Activated T-cell treated with anti-CD3 and anti-CD28 coated beads, Interleukin-2, amount 50 U/mL, for 72 hours (primary cell): ENCODE measurements around the gene SIPA1L2. TPM values are rescaled to one million over a fixed set of nuclear protein-coding genes. Genes with fewer than 3 reads are reported as not detected.

Source experiments
- ATAC-seq, 2 donors: fragments of 150-1000 bp; cut with Tn5 transposase; replicated peaks in 1 of 2; 2 replicates each; pipeline ENCODE4 v1.10.0; 2021; ENCODE audit warnings: moderate library complexity in 2 of 2, mild to moderate bottlenecking in 1 of 2
- DNase-seq, 2 donors: peaks; one replicate each; pipeline ENCODE4 v3.0.0; 2021 to 2022; ENCODE audit warnings: mixed read lengths in 1 of 2
- H3K27ac Mint-ChIP-seq: one replicate; pipeline ENCODE4 v1.8.0; 2022; ENCODE audit warnings: mild to moderate bottlenecking, moderate library complexity, mixed read lengths
- H3K27me3 Mint-ChIP-seq: one replicate; pipeline ENCODE4 v1.8.0; 2022; ENCODE audit warnings: low read depth, mixed read lengths
- H3K36me3 Mint-ChIP-seq, 2 donors: one replicate each; pipeline ENCODE4 v1.8.0; 2022; ENCODE audit warnings: mixed read lengths in 2 of 2, mild to moderate bottlenecking in 1 of 2; ENCODE audit not compliant: insufficient read depth in 2 of 2
- H3K4me1 Mint-ChIP-seq: one replicate; pipeline ENCODE4 v1.8.0; 2022; ENCODE audit warnings: low read depth, mixed read lengths
- H3K4me3 Mint-ChIP-seq, 2 donors: one replicate each; pipeline ENCODE4 v1.8.0; 2022; ENCODE audit warnings: mild to moderate bottlenecking in 2 of 2, mixed read lengths in 2 of 2, moderate library complexity in 2 of 2
- H3K9me3 Mint-ChIP-seq, 2 donors: one replicate each; pipeline ENCODE4 v1.8.0; 2022; ENCODE audit warnings: mixed read lengths in 2 of 2
- total RNA-seq, 2 donors: library from RNA; stranded (reverse); gene quantifications; one replicate each; pipeline ENCODE4 v1.2.3, GENCODE V29; 2022

The SIPA1L2 gene, protein sequence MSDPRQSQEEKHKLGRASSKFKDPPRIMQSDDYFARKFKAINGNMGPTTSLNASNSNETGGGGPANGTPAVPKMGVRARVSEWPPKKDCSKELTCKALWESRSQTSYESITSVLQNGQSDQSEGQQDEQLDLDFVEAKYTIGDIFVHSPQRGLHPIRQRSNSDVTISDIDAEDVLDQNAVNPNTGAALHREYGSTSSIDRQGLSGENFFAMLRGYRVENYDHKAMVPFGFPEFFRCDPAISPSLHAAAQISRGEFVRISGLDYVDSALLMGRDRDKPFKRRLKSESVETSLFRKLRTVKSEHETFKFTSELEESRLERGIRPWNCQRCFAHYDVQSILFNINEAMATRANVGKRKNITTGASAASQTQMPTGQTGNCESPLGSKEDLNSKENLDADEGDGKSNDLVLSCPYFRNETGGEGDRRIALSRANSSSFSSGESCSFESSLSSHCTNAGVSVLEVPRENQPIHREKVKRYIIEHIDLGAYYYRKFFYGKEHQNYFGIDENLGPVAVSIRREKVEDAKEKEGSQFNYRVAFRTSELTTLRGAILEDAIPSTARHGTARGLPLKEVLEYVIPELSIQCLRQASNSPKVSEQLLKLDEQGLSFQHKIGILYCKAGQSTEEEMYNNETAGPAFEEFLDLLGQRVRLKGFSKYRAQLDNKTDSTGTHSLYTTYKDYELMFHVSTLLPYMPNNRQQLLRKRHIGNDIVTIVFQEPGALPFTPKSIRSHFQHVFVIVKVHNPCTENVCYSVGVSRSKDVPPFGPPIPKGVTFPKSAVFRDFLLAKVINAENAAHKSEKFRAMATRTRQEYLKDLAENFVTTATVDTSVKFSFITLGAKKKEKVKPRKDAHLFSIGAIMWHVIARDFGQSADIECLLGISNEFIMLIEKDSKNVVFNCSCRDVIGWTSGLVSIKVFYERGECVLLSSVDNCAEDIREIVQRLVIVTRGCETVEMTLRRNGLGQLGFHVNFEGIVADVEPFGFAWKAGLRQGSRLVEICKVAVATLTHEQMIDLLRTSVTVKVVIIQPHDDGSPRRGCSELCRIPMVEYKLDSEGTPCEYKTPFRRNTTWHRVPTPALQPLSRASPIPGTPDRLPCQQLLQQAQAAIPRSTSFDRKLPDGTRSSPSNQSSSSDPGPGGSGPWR (N-terminal part only)
- 1 to 10 TPM; 3.3 to 5.9 TPM for total RNA-seq

GRCh38 chr1:232630047-232630893 is at the start of gene SIPA1L2:
Gene SIPA1L2 (minus strand): TSS chr1:232630133. CDS start chr1:232515339, 114,794 bp downstream.
- DNase-seq (peak; percentile 91 to 94), ATAC-seq (peak; percentile 95 to 96)
- Mint-ChIP-seq H3K4me1 (peaks cover 32% of the 10 kb centered on the region), H3K36me3 (peaks cover 0 to 3% of the 10 kb centered on the region in 2 donors), H3K9me3 (no peaks in the 10 kb centered on the region), H3K27ac (peak within 1 kb of the TSS; percentile 93), H3K27me3 (peaks cover 32% of the 10 kb centered on the region), H3K4me3 (peak within 1 kb of the TSS; percentile 90 to 98)

DNA sequence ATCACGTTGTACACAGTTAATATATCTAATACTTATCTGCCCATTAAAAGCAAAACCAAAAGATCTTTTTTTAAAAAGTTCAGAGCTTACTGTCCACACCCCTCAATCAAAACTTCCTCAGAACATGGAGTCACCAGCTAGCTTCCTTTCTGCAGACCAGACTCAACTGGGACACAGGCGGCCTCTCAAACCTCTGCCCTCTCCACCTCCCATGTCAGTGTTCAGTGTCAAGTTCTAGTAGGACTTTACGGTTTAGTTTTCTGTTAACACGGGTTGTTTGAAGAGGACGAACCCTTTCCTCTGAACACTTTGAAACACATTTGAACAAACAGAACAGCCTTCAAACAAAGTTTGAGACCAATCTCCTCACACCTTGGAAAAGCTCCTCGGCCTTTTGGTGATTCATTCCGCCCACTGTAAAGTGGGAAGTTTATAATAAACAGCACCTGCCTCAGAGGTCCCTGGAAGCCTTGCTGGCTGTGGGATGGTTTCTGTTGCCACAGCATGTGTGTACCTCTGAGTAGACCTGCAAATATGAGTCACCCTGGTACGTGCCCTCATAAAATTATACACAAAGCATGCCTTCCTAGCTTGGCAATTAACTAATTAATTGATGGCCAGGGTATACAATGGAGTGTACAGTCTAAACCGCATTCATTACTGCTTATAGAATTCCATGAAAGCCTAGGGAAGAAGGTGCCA is 48.4 kb upstream of the SIPA1L2 start:
- Mint-ChIP-seq H3K36me3 (no peaks in the 10 kb centered on the region), H3K27me3 (peaks cover 18% of the 10 kb centered on the region), H3K27ac (no peak overlapping the region), H3K4me1 (peaks cover 6% of the 10 kb centered on the region), H3K9me3 (no peaks in the 10 kb centered on the region), H3K4me3 (no peak overlapping the region)
- ATAC-seq (no peak), DNase-seq (no peak)

DNA sequence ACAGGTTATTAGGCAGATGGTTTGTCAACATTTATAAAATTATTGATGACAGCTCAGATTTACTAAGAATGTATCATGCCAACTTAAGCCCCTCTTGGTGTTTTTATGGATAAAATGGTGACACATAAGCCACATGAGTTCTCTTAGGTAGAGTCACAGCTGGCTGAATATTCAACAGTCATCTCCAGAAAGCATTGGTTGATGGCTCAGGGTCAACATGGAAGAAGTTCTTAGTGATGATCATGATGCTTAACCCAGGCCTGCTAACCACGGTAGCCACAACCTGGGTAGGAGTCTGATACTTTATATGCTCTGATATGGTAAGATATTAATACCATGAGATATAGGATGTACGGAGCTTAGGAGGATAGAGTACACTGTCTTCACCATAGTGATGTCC is 46.4 kb upstream of the SIPA1L2 start:
- DNase-seq (no peak), ATAC-seq (peak; percentile 31 to 60)
- H3K4me3 Mint-ChIP-seq: no peak overlapping the region
- H3K27ac Mint-ChIP-seq: no peak overlapping the region
- H3K36me3 Mint-ChIP-seq: no peaks in the 10 kb centered on the region
- H3K27me3 Mint-ChIP-seq: peaks cover 20% of the 10 kb centered on the region
- H3K4me1 Mint-ChIP-seq: peaks cover 6% of the 10 kb centered on the region
- H3K9me3 Mint-ChIP-seq: no peaks in the 10 kb centered on the region

DNA sequence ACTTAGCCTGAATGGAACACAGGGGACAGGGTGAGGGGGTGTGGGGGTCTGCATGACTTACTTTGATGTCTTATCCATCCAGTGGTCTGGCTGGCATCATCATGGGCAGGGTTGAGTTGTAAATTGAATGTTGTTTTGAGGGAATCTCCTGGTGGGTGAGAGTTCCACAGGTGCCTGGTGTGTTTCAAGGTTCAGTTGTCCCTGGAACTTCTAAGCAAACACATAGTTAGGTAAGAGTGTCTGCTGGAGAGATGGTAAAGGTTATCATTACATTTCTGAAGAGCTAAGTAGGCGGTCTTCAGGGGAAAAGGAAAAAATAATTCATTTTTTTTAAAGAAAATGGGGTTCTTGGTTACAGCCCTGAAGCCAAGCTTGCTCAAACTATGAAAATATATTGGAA is 46.0 kb upstream of the SIPA1L2 start:
- peaks cover 20% of the 10 kb centered on the region for H3K27me3 Mint-ChIP-seq
- H3K27ac Mint-ChIP-seq: no peak overlapping the region
- H3K4me1 Mint-ChIP-seq: peaks cover 6% of the 10 kb centered on the region
- H3K9me3 Mint-ChIP-seq: no peaks in the 10 kb centered on the region
- no peaks in the 10 kb centered on the region for H3K36me3 Mint-ChIP-seq
- DNase-seq: no peak
- H3K4me3 Mint-ChIP-seq: no peak overlapping the region
- ATAC-seq: no peak

DNA sequence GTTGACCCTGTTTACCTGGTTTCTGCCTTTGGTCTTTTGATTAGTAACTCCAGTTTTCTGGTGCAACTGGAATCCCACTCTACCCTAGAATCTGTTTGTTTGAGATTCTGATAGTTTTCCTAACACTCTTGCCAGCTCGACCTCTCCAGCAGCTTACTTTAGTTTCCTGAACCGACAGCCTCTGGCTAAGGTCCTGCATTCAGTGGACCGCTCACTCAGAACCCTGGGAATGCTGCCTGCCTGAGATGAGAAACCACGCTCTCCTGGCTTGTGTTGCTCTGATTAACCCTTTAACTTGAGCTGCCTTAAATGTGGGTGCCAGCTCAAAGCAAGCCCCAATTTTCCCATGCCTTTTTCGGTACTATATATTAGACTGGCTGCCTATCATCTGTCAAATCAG is 45.3 kb upstream of the SIPA1L2 start:
- Mint-ChIP-seq H3K4me3 (no peak overlapping the region), H3K36me3 (no peaks in the 10 kb centered on the region), H3K27me3 (peaks cover 26% of the 10 kb centered on the region), H3K9me3 (no peaks in the 10 kb centered on the region), H3K27ac (no peak overlapping the region), H3K4me1 (peaks cover 6% of the 10 kb centered on the region)
- DNase-seq (no peak), ATAC-seq (no peak)

- Mint-ChIP-seq H3K27me3 (peaks cover 32% of the 10 kb centered on the region), H3K9me3 (no peaks in the 10 kb centered on the region), H3K27ac (no peak overlapping the region), H3K4me3 (no peak overlapping the region), H3K4me1 (peaks cover 3% of the 10 kb centered on the region), H3K36me3 (no peaks in the 10 kb centered on the region)
- no peak for ATAC-seq
- DNase-seq: no peak
Measured at GRCh38 chr1:232673256-232673655, 43.3 kb upstream of the SIPA1L2 start.

DNA sequence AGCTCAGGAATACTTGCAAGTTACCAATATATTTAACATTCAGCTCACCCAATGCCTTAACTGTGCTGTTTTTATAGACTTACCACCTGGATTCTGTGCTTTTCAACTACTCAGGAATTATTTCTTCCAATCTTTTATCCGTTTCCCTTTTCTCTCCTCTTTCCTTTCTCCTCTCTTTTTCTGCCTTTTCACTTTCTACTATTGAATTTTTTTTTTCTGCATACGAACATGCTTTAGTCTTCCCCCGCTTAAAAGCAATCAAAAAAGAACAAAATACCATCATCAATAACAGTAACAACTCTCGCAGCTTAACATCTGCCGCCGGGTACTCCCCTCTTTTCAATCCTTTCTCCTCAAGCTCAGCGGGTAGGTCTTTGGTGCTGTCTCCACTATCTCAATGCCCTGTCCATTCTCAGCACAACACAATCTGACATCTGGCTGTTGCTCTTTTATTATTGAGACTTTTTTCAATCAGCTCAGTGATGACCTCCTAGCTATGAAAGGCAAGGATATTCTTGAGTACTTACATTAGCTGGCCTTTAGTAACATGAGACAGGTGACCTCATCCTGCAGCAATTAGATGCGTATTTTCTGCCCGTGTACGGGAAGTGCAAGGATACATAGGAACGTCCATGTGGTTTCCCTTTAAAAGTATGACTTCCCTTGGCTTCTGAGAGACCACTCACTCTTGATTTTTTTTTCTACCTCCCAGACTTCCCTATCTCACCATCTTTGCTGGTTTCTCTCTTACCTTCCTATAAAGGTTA is 40.2 kb upstream of the SIPA1L2 start:
- Mint-ChIP-seq H3K27me3 (peaks cover 25% of the 10 kb centered on the region), H3K27ac (no peak overlapping the region), H3K4me1 (no peaks in the 10 kb centered on the region), H3K9me3 (no peaks in the 10 kb centered on the region), H3K36me3 (no peaks in the 10 kb centered on the region), H3K4me3 (no peak overlapping the region)
- no peak for ATAC-seq
- no peak for DNase-seq

- Mint-ChIP-seq H3K4me1 (no peaks in the 10 kb centered on the region), H3K9me3 (no peaks in the 10 kb centered on the region), H3K27me3 (peaks cover 13% of the 10 kb centered on the region), H3K27ac (no peak overlapping the region), H3K36me3 (no peaks in the 10 kb centered on the region), H3K4me3 (no peak overlapping the region)
- ATAC-seq (no peak), DNase-seq (no peak)
Measured at GRCh38 chr1:232667778-232668165, 37.8 kb upstream of the SIPA1L2 start.

GRCh38 chr1:232667094-232667777 is 37.3 kb upstream of the SIPA1L2 start:
- Mint-ChIP-seq H3K4me1 (no peaks in the 10 kb centered on the region), H3K36me3 (no peaks in the 10 kb centered on the region), H3K4me3 (no peak overlapping the region), H3K27me3 (peaks cover 13% of the 10 kb centered on the region), H3K9me3 (no peaks in the 10 kb centered on the region), H3K27ac (no peak overlapping the region)
- ATAC-seq (no peak), DNase-seq (no peak)

DNA sequence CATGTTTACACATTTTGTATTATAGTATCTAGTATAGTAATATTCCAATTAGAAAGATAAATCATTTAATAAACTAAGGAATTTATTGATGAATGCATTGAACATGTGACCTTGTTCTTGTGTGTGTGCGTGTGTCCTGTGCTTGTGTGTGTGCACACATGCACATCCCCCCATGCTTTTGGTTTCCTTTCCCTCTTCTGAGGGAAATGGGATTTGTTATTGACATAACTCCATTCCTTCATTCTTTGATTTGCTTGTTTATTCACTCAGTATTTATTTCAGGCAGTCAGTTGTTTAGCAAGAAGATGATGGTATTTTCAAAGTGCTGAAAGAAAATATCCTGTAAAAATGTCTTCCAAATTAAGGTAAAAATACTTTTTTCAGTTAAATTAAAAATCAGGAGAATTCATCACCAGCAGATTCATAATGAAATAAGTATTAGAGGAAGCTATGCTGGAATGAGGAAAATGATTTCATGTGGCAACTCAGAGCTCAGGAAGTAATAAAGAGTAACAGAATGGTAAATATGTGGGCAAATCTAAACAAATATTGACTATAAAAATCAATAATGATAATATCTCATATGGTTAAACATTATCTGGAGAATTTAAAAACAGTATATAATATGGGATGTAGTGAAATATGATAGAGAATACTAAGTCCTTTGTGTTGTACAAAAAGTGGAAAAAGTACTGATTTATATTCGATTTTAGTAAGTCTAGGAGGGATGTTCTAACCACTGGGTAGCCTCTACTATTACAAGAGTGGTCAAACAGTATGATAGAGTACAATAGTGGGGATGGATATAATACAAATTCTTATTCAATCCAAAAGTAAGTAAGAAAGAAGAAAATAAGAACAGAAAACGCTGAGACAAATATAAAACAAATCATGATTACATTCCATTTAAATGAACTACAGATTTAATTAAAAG is 35.2 kb upstream of the SIPA1L2 start:
- Mint-ChIP-seq H3K36me3 (no peaks in the 10 kb centered on the region), H3K27me3 (peaks cover 12% of the 10 kb centered on the region), H3K27ac (no peak overlapping the region), H3K4me1 (no peaks in the 10 kb centered on the region), H3K4me3 (no peak overlapping the region), H3K9me3 (no peaks in the 10 kb centered on the region)
- DNase-seq: no peak
- ATAC-seq: no peak
